CD4-positive, alpha-beta T cell (primary cell): ENCODE results near the gene PARD6B. TPM values are rescaled to one million over a fixed set of nuclear protein-coding genes. Genes with fewer than 3 reads are reported as not detected.

ENCODE experiments used
- ATAC-seq: fragments of 200-7000 bp; cut with Tn5 transposase; one replicate; pipeline ENCODE4 v1.10.0; 2022; ENCODE audit warnings: mild to moderate bottlenecking; ENCODE audit not compliant: poor library complexity
- CTCF ChIA-PET: fragments of 350-600 bp; sonication (Branson Sonifier 250); formaldehyde crosslinking; loops from one replicate; lab custom pipeline; 2021; ENCODE audit warnings: antibody characterized with exemption, inconsistent platforms; lab: Charles Lee
- POLR2A ChIA-PET: fragments of 350-600 bp; sonication (Branson Sonifier 250); formaldehyde crosslinking; loops from one replicate; lab custom pipeline; 2021; ENCODE audit warnings: antibody characterized with exemption, inconsistent platforms; lab: Charles Lee
- DNase-seq, 14 experiments: peaks; one replicate each; pipeline ENCODE4 v3.0.0-alpha.2; 2013 to 2020; ENCODE audit warnings: mixed read lengths in 2 of 14
- H3K27ac ChIP-seq, 2 donors: one replicate each; pipeline versions ENCODE4 v1.5.1 to v1.7.0; 2013; ENCODE audit warnings: low read length in 2 of 2, low read depth in 1 of 2, mild to moderate bottlenecking in 1 of 2
- H3K27me3 ChIP-seq, 2 experiments: 1 replicate in 1 of 2; 2 replicates in 1 of 2; pipeline versions ENCODE4 v1.6.1 to v1.7.0; 2013; ENCODE audit warnings: low read length in 2 of 2, control low read depth in 1 of 2, mild to moderate bottlenecking in 1 of 2, moderate library complexity in 1 of 2; ENCODE audit not compliant: insufficient read depth in 2 of 2, control insufficient read depth in 1 of 2
- H3K36me3 ChIP-seq: one replicate; pipeline ENCODE4 v1.6.1; 2013; ENCODE audit warnings: low read length, control low read depth; ENCODE audit not compliant: insufficient read depth
- H3K4me1 ChIP-seq: one replicate; pipeline ENCODE4 v1.6.1; 2013; ENCODE audit warnings: low read length, control low read depth; ENCODE audit not compliant: insufficient read depth
- H3K4me3 ChIP-seq: one replicate; pipeline ENCODE4 v1.5.1; 2013; ENCODE audit warnings: mild to moderate bottlenecking, low read length, moderate library complexity
- H3K9me3 ChIP-seq, 2 experiments: 1 replicate in 1 of 2; 2 replicates in 1 of 2; pipeline versions ENCODE4 v1.6.1 to v1.7.0; 2013; ENCODE audit warnings: low read length in 2 of 2, mild to moderate bottlenecking in 2 of 2, control low read depth in 1 of 2, moderate library complexity in 1 of 2; ENCODE audit not compliant: control insufficient read depth in 1 of 2, insufficient read depth in 1 of 2
- H3K27ac Mint-ChIP-seq: one replicate; pipeline ENCODE4 v1.8.0; 2020; ENCODE audit warnings: mixed read lengths
- H3K27me3 Mint-ChIP-seq: one replicate; pipeline ENCODE4 v1.8.0; 2021; ENCODE audit warnings: mixed read lengths
- H3K36me3 Mint-ChIP-seq: one replicate; pipeline ENCODE4 v1.8.0; 2021; ENCODE audit warnings: low read depth, mixed read lengths
- H3K4me1 Mint-ChIP-seq: one replicate; pipeline ENCODE4 v1.8.0; 2021; ENCODE audit warnings: low read depth, mixed read lengths
- H3K4me3 Mint-ChIP-seq: one replicate; pipeline ENCODE4 v1.8.0; 2020; ENCODE audit warnings: mild to moderate bottlenecking, mixed read lengths
- H3K9me3 Mint-ChIP-seq: one replicate; pipeline ENCODE4 v1.8.0; 2020; ENCODE audit warnings: mixed read lengths
- intact Hi-C, 2 experiments: fragments of 100-400 bp; cut with DNase I in 1 of 2; cut with micrococcal nuclease in 1 of 2; formaldehyde crosslinking; loops; one replicate each; pipeline versions ENCODE4 v1.15.1 to v1.9.0; 2023 to 2025; cut with DNase I, micrococcal nuclease
- total RNA-seq, 174 experiments: library from RNA in 2 of 174; stranded (reverse) in 2 of 174; gene quantifications; one replicate each; pipeline ENCODE4 v1.2.3 and lab custom pipeline; 2021 to 2026
- TF ChIP-seq, protein P1 (sequence below): fragments of 200-600 bp; IDR thresholded peaks from one replicate; pipeline ENCODE4 v1.8.0; 2022; ENCODE audit warnings: antibody characterized with exemption, mild to moderate bottlenecking

The PARD6B gene
- total RNA-seq, 2 experiments from 2014 or later: 5.6 to 8.2 TPM

GRCh38 chr20:50772420-50773185, 41.2 kb downstream of the PARD6B start:
- Histone ChIP-seq H3K9me3 (no peaks in the 10 kb centered on the region), H3K4me1 (no peaks in the 10 kb centered on the region), H3K27ac (no peak overlapping the region), H3K36me3 (no peaks in the 10 kb centered on the region), H3K4me3 (no peak overlapping the region), H3K27me3 (no peaks in the 10 kb centered on the region)
- no peak for DNase-seq
- no peaks in the 10 kb centered on the region for H3K4me1 Mint-ChIP-seq
- no peak overlapping the region for H3K27ac Mint-ChIP-seq
- H3K27me3 Mint-ChIP-seq: no peaks in the 10 kb centered on the region
- TF ChIP-seq, protein P1, sequence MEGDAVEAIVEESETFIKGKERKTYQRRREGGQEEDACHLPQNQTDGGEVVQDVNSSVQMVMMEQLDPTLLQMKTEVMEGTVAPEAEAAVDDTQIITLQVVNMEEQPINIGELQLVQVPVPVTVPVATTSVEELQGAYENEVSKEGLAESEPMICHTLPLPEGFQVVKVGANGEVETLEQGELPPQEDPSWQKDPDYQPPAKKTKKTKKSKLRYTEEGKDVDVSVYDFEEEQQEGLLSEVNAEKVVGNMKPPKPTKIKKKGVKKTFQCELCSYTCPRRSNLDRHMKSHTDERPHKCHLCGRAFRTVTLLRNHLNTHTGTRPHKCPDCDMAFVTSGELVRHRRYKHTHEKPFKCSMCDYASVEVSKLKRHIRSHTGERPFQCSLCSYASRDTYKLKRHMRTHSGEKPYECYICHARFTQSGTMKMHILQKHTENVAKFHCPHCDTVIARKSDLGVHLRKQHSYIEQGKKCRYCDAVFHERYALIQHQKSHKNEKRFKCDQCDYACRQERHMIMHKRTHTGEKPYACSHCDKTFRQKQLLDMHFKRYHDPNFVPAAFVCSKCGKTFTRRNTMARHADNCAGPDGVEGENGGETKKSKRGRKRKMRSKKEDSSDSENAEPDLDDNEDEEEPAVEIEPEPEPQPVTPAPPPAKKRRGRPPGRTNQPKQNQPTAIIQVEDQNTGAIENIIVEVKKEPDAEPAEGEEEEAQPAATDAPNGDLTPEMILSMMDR: no peak
- H3K9me3 Mint-ChIP-seq: no peaks in the 10 kb centered on the region
- intact Hi-C loops: no loop called here
- ChIA-PET CTCF (no interaction called here), POLR2A (no interaction called here)
- H3K4me3 Mint-ChIP-seq: no peak overlapping the region
- H3K36me3 Mint-ChIP-seq: no peaks in the 10 kb centered on the region
- ATAC-seq: no peak

DNA sequence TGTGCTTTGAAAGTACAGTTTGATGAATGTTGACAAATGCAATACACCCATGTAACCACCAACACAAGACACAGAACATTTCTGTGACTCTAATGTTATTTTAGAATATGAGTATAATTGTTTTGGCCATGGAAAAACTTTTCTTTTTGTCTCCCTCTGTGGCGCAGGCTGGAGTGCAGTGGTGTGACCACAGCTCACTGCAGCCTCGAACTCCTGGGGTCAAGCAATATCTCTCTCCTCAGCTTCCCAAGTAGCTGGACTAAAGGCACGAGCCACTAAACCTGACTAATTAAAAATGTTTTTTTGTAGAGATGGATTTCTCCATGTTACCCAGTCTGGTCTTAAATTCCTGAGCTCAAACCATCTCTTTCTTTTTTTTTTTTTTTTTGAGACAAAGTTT, 43.1 kb downstream of the PARD6B start:
- DNase-seq (no peak), ATAC-seq (no peak)
- no peaks in the 10 kb centered on the region for H3K36me3 Mint-ChIP-seq
- TF ChIP-seq, protein P1: no peak
- H3K9me3 Mint-ChIP-seq: no peaks in the 10 kb centered on the region
- no peak overlapping the region for H3K4me3 Mint-ChIP-seq
- ChIA-PET POLR2A (interaction anchor here (0.7 kb wide), 1 partner anchor 524 kb away, joined by 3 read pairs; no protein-coding TSS in a partner anchor), CTCF (interaction anchor here (0.7 kb wide), 1 partner anchor 516 kb away, joined by 3 read pairs; no protein-coding TSS in a partner anchor)
- Histone ChIP-seq H3K27ac (no peak overlapping the region), H3K27me3 (no peaks in the 10 kb centered on the region), H3K36me3 (no peaks in the 10 kb centered on the region), H3K9me3 (no peaks in the 10 kb centered on the region), H3K4me3 (no peak overlapping the region), H3K4me1 (no peaks in the 10 kb centered on the region)
- no peak overlapping the region for H3K27ac Mint-ChIP-seq
- intact Hi-C loops: no loop called here
- peaks cover 4% of the 10 kb centered on the region for H3K27me3 Mint-ChIP-seq
- H3K4me1 Mint-ChIP-seq: no peaks in the 10 kb centered on the region

GRCh38 chr20:50776122-50776817, 44.9 kb downstream of the PARD6B start:
- Mint-ChIP-seq H3K9me3 (no peaks in the 10 kb centered on the region), H3K4me3 (no peak overlapping the region), H3K4me1 (no peaks in the 10 kb centered on the region), H3K36me3 (no peaks in the 10 kb centered on the region), H3K27me3 (peaks cover 5% of the 10 kb centered on the region), H3K27ac (no peak overlapping the region)
- intact Hi-C loops: no loop called here
- no peak for DNase-seq
- Histone ChIP-seq H3K4me3 (no peak overlapping the region), H3K36me3 (no peaks in the 10 kb centered on the region), H3K27me3 (peaks cover 0 to 5% of the 10 kb centered on the region in 2 experiments), H3K9me3 (no peaks in the 10 kb centered on the region), H3K27ac (no peak overlapping the region), H3K4me1 (no peaks in the 10 kb centered on the region)
- no peak for ATAC-seq
- TF ChIP-seq, protein P1: no peak
- ChIA-PET POLR2A (no interaction called here), CTCF (no interaction called here)
